Measurements from ENCODE around the gene LRRC26. TPM values are rescaled to one million over a fixed set of nuclear protein-coding genes. Genes with fewer than 3 reads are reported as not detected.

The LRRC26 gene
- total RNA-seq (2014; rRNA removed; shearing (Covaris generic)): 1.3 TPM in 1 of 2 replicates, not detected in the other

GRCh38 chr9:137169896-137170358 is at the start of gene LRRC26:
TSS of gene LRRC26 (minus strand) at chr9:137170051. CDS start at chr9:137169943, 108 bp downstream.
- DNase-seq (ENCODE audit: low spot score): no peak
- in situ Hi-C loops (cut with HindIII; ENCODE audit: low sequenced_read_pairs): loop anchor here (25.0 kb wide), 1 partner anchor 233 kb away; the partner anchor contains the start of genes C8G and FBXW5

GRCh38 chr9:137218754-137219271 is 49.0 kb upstream of the LRRC26 start:
- in situ Hi-C loops (cut with HindIII; ENCODE audit: low sequenced_read_pairs): no loop called here
- no peak for DNase-seq (ENCODE audit: low spot score)

- no peak for DNase-seq (ENCODE audit: low spot score)
- in situ Hi-C loops (cut with HindIII; ENCODE audit: low sequenced_read_pairs): no loop called here
Observed at GRCh38 chr9:137218212-137218753, 48.4 kb upstream of the LRRC26 start.

GRCh38 chr9:137217276-137218211 is 47.7 kb upstream of the LRRC26 start:
- in situ Hi-C loops (cut with HindIII; ENCODE audit: low sequenced_read_pairs): no loop called here

GRCh38 chr9:137216188-137216965 is 46.5 kb upstream of the LRRC26 start:
- in situ Hi-C loops (cut with HindIII; ENCODE audit: low sequenced_read_pairs): no loop called here
- DNase-seq (ENCODE audit: low spot score): no peak

More at GRCh38 chr9:137217276-137218211, 47.7 kb upstream of the LRRC26 start:
- DNase-seq (ENCODE audit: low spot score): no peak

GRCh38 chr9:137215196-137215986 is 45.5 kb upstream of the LRRC26 start:
- in situ Hi-C loops (cut with HindIII; ENCODE audit: low sequenced_read_pairs): no loop called here
- no peak for DNase-seq (ENCODE audit: low spot score)

GRCh38 chr9:137214620-137215019 is 44.8 kb upstream of the LRRC26 start:
- DNase-seq (ENCODE audit: low spot score): no peak
- in situ Hi-C loops (cut with HindIII; ENCODE audit: low sequenced_read_pairs): no loop called here

GRCh38 chr9:137213160-137214060 is 43.6 kb upstream of the LRRC26 start:
- no peak for DNase-seq (ENCODE audit: low spot score)
- in situ Hi-C loops (cut with HindIII; ENCODE audit: low sequenced_read_pairs): no loop called here

GRCh38 chr9:137212520-137212919 is 42.7 kb upstream of the LRRC26 start:
- no peak for DNase-seq (ENCODE audit: low spot score)
- in situ Hi-C loops (cut with HindIII; ENCODE audit: low sequenced_read_pairs): no loop called here

GRCh38 chr9:137211532-137211931 is 41.7 kb upstream of the LRRC26 start:
- DNase-seq (ENCODE audit: low spot score): no peak
- in situ Hi-C loops (cut with HindIII; ENCODE audit: low sequenced_read_pairs): no loop called here

- DNase-seq (ENCODE audit: low spot score): no peak
- in situ Hi-C loops (cut with HindIII; ENCODE audit: low sequenced_read_pairs): no loop called here
Observed at GRCh38 chr9:137206602-137207001, 36.8 kb upstream of the LRRC26 start.

GRCh38 chr9:137205126-137206069 is 35.5 kb upstream of the LRRC26 start, which contains the start of the genes NDOR1 and TMEM203:
TSS of gene NDOR1 (plus strand) at chr9:137205700. CDS start at chr9:137205778, 78 bp downstream.
TSS of gene TMEM203 (minus strand) at chr9:137205648. CDS start at chr9:137205414, 234 bp downstream.
- peak; percentile 89 for DNase-seq (ENCODE audit: low spot score)
- in situ Hi-C loops (cut with HindIII; ENCODE audit: low sequenced_read_pairs): no loop called here

GRCh38 chr9:137204731-137205125 is 34.9 kb upstream of the LRRC26 start:
- no peak for DNase-seq (ENCODE audit: low spot score)

GRCh38 chr9:137202966-137203365 is 33.1 kb upstream of the LRRC26 start:
- DNase-seq (ENCODE audit: low spot score): no peak
- in situ Hi-C loops (cut with HindIII; ENCODE audit: low sequenced_read_pairs): no loop called here

More at GRCh38 chr9:137204731-137205125, 34.9 kb upstream of the LRRC26 start:
- in situ Hi-C loops (cut with HindIII; ENCODE audit: low sequenced_read_pairs): no loop called here

GRCh38 chr9:137201205-137201868 is 31.5 kb upstream of the LRRC26 start:
- in situ Hi-C loops (cut with HindIII; ENCODE audit: low sequenced_read_pairs): no loop called here
- no peak for DNase-seq (ENCODE audit: low spot score)

Data from G401 (cell line).